GM12878 (cell line): ENCODE data around the gene OGFOD2. TPM values are rescaled to one million over a fixed set of nuclear protein-coding genes. Genes with fewer than 3 reads are reported as not detected.
"Not testable (repeated sequence)": the region's sequence is repeated elsewhere in the genome, so short reads cannot be mapped to it uniquely, and the experiment has no call there.

ENCODE experiments used
- ATAC-seq: fragments of 200-7000 bp; cut with Tn5 transposase; 3 replicates; pipeline ENCODE4 v1.9.1; 2020; ENCODE audit warnings: mild to moderate bottlenecking, moderate library complexity
- BruUV-seq: library from RNA; stranded (reverse); fragments of 400-500 nt; replicated peaks from 2 replicates; lab custom pipeline; 2021; lab: Mats Ljungman, UMichigan
- CTCF ChIA-PET: fragments of 300-600 bp; sonication (Branson Sonifier 250); formaldehyde crosslinking; extraction: SDS; loops from one replicate; lab custom pipeline; 2021; ENCODE audit warnings: inconsistent platforms; lab: Yijun Ruan, JAX
- POLR2A ChIA-PET: fragments of 350-600 bp; formaldehyde crosslinking; extraction: SDS; loops from one replicate; lab custom pipeline; 2021; ENCODE audit warnings: inconsistent platforms; lab: Charles Lee
- RAD21 ChIA-PET: fragments of 300-600 bp; sonication (Branson Sonifier 250); formaldehyde crosslinking; loops from one replicate; lab custom pipeline; 2023; ENCODE audit warnings: antibody characterized with exemption; ENCODE audit not compliant: unreplicated experiment; lab: Charles Lee
- SMC1A ChIA-PET: fragments of 300-600 bp; sonication (Branson Sonifier 250); formaldehyde crosslinking; loops from one replicate; lab custom pipeline; 2023; ENCODE audit not compliant: unreplicated experiment, uncharacterized antibody; lab: Charles Lee
- DNase-seq: peaks from one replicate; pipeline ENCODE4 v3.0.0-alpha.2; 2011; ENCODE audit warnings: low read depth, low spot score
- FAIRE-seq: peaks from 3 replicates; lab custom pipeline; 2011; peaks lifted over from hg19 to GRCh38; lab: Jason Lieb, UNC
- H2AFZ ChIP-seq: 2 replicates; pipeline ENCODE4 v1.6.0; 2011; ENCODE audit warnings: low read depth, low read length, control low read depth; ENCODE audit not compliant: control insufficient read depth
- H3K27ac ChIP-seq: 2 replicates; pipeline ENCODE4 v1.5.1; 2011; ENCODE audit warnings: control low read depth; ENCODE audit not compliant: control insufficient read depth, insufficient read depth
- H3K27me3 ChIP-seq, 2 experiments: replicated peaks in 1 of 2; 2 replicates each; pipeline versions ENCODE4 v1.6.0 to v1.6.1; 2011; ENCODE audit warnings: low read length in 1 of 2; ENCODE audit not compliant: control insufficient read depth in 2 of 2, insufficient read depth in 2 of 2
- H3K36me3 ChIP-seq, 2 experiments: 2 replicates each; pipeline ENCODE4 v1.5.1; 2011; ENCODE audit warnings: low read length in 1 of 2; ENCODE audit not compliant: control insufficient read depth in 2 of 2, insufficient read depth in 2 of 2
- H3K4me1 ChIP-seq: 2 replicates; pipeline ENCODE4 v1.6.1; 2011; ENCODE audit warnings: mild to moderate bottlenecking, low read length, moderate library complexity, mixed read lengths; ENCODE audit not compliant: control insufficient read depth, insufficient read depth
- H3K4me2 ChIP-seq: 2 replicates; pipeline ENCODE4 v1.6.0; 2011; ENCODE audit warnings: control low read depth; ENCODE audit not compliant: control insufficient read depth, insufficient read depth
- H3K4me3 ChIP-seq: fragments of 200-600 bp; sonication (generic); 2 replicates; pipeline ENCODE4 v1.5.1; 2016
- H3K79me2 ChIP-seq: 2 replicates; pipeline ENCODE4 v1.6.0; 2011; ENCODE audit warnings: low read length; ENCODE audit not compliant: control insufficient read depth, insufficient read depth
- H3K9ac ChIP-seq: 2 replicates; pipeline ENCODE4 v1.8.0; 2011; ENCODE audit warnings: low read length, control low read depth, mixed read lengths; ENCODE audit not compliant: control insufficient read depth, insufficient read depth
- H3K9me3 ChIP-seq: replicated peaks from 3 replicates; pipeline ENCODE4 v1.5.1; 2011; ENCODE audit warnings: mild to moderate bottlenecking, low read length; ENCODE audit not compliant: control insufficient read depth, insufficient read depth
- H4K20me1 ChIP-seq: 2 replicates; pipeline ENCODE4 v1.6.0; 2011; ENCODE audit not compliant: control insufficient read depth, insufficient read depth
- BHLHE40 ChIP-seq, 2 experiments: fragments of 450-650 bp in 1 of 2; IDR thresholded peaks; 2 replicates each; pipeline ENCODE4 v1.6.1; 2011 to 2017; ENCODE audit warnings: low read depth in 2 of 2, borderline replicate concordance in 1 of 2, improper control_type of control experiment in 1 of 2, low read length in 1 of 2, mild to moderate bottlenecking in 1 of 2
- JUND ChIP-seq: IDR thresholded peaks from 2 replicates; pipeline ENCODE4 v1.6.1; 2012; ENCODE audit warnings: low read depth, mild to moderate bottlenecking, low read length, improper control_type of control experiment, moderate library complexity
- NR2F1 ChIP-seq: fragments of 450-650 bp; conservative IDR thresholded peaks from 2 replicates; pipeline ENCODE4 v1.6.1; 2017; ENCODE audit warnings: mild to moderate bottlenecking
- WGBS: methylation state at CpG from one replicate; pipeline ENCODE4 v1.1.6; 2016; ENCODE audit warnings: low lambda C conversion rate; ENCODE audit not compliant: insufficient replicate concordance, insufficient coverage; ENCODE audit errors: missing lambda C conversion rate; 5-methylcytosine and 5-hydroxymethylcytosine counted together
- in situ Hi-C: fragments of 300-500 bp; cut with MboI; formaldehyde crosslinking; loops from 9 replicates; pipeline ENCODE4 v1.14.3; 2018; ENCODE audit warnings: mixed read lengths
- intact Hi-C: fragments of 100-400 bp; cut with micrococcal nuclease; formaldehyde crosslinking; loops from one replicate; pipeline ENCODE4 v1.14.2; 2022; ENCODE audit not compliant: unreplicated experiment
- polyA plus RNA-seq, 11 experiments: library from polyadenylated mRNA; depleted of rRNA in 4 of 11; unstranded in 6 of 11; stranded (reverse) in 5 of 11; fragments of >200 nt; fragmentation: Nextera tagmentation in 4 of 11; fragmentation: Illumina TruSeq in 1 of 11; extraction: Ambion mirVana in 4 of 11; extraction: Trizol in 1 of 11; gene quantifications; 1 replicate in 1 of 11; 2 replicates in 10 of 11; pipeline versions ENCODE4 v1.2.1 to v1.2.3, GENCODE V29; 2011 to 2016; ENCODE audit warnings: inconsistent platforms in 2 of 11, missing spikeins in 2 of 11, low read depth in 1 of 11
- total RNA-seq, 4 experiments: library from RNA; depleted of rRNA in 3 of 4; stranded (reverse); fragments of >200 nt in 3 of 4; fragmentation: Illumina TruSeq in 1 of 4; extraction: Trizol in 1 of 4; gene quantifications; 2 replicates each; pipeline versions ENCODE4 v1.2.1 to v1.2.3, GENCODE V29; 2013 to 2021

The OGFOD2 gene
- total and polyA plus RNA-seq, 10 of the 15 experiments (the other 5 are each of a cell fraction or from before 2014, with no cell fraction given), result 0.93 to 29.2 (median 16.3) TPM

DNA sequence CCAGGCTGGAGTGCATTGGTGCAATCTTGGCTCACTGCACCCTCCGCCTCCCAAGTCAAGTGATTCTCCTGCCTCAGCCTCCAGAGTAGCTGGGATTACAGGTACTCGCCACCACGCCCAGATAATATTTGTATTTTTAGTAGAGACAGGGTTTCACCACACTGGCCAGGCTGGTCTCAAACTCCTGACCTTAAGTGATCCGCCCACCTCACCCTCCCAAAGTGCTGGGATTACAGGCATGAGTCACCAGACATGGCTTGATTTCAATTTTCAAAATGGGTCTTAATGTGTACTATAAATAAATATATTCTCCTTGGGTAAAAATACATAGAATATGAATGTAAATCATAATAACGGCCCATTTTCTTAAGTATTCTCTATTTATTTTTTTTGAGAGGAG is 33.7 kb upstream of the OGFOD2 start:
- H3K4me3 ChIP-seq, in situ Hi-C loops, H3K4me2 ChIP-seq, POLR2A ChIA-PET, H3K27me3 ChIP-seq, H3K36me3 ChIP-seq, intact Hi-C loops, BruUV-seq, H3K79me2 ChIP-seq, FAIRE-seq, ATAC-seq, H2AFZ ChIP-seq, H3K9ac ChIP-seq, RAD21 ChIA-PET, H3K9me3 ChIP-seq, DNase-seq, H3K27ac ChIP-seq, H4K20me1 ChIP-seq, CTCF ChIA-PET: not testable (repeated sequence)
- WGBS, result 71% methylated on average over 5 of the region's 5 CpGs
- peaks cover 23% of the 10 kb centered on the region for H3K4me1 ChIP-seq
- SMC1A ChIA-PET, result interaction anchor here (0.6 kb wide), 2 partner anchors 14 to 20 kb away, joined by 3 read pairs; no protein-coding TSS in a partner anchor

DNA sequence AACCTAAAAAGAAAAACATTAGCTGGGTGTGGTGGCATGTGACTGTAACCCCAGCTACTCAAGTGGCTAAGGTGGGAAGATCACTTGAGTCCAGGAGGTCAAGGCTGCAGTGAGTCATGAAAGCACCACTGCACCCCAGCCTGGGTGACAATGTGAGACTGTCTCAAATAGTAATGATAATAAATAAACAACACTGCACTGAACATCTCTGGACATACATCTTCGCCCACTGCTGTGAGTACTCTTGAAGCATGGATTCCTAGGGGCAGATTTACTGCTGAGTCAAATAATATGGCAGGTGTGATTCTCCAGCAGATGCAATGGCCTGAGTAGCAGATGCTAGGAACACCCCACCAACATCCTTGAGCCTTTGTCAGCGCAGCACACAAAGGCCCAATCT is 32.4 kb upstream of the OGFOD2 start:
- H3K9ac ChIP-seq, result no peak overlapping the region
- DNase-seq (no peak), ATAC-seq (no peak; the same call in 2 of the 3 replicates), FAIRE-seq (no peak)
- BruUV-seq, result no TSS peak
- POLR2A ChIA-PET, result interaction anchor here (0.6 to 1.2 kb wide), 3 partner anchors 51 to 68 kb away, joined by 3 to 5 read pairs (median 3); no protein-coding TSS in a partner anchor
- H2AFZ ChIP-seq, result no peak overlapping the region
- TF ChIP-seq JUND (no peak), NR2F1 (0 out of 2 replicates have a peak, but pooled peaks have one; percentile 25), BHLHE40 (IDR thresholded peaks at IDR 0.05; ENCODE audit: borderline replicate concordance in 1 of 2, low read depth in 2 of 2, low read length in 1 of 2) (peak in 1 of 2 experiments; percentile 47; a peak in 1 of 4 replicates)
- in situ Hi-C loops, result no loop called here
- intact Hi-C loops, result no loop called here
- H3K27me3 ChIP-seq, result no peaks in the 10 kb centered on the region
- RAD21 ChIA-PET, result interaction anchor here (0.8 kb wide), 1 partner anchor 41 kb away, joined by 3 read pairs; no protein-coding TSS in a partner anchor
- CTCF ChIA-PET, result interaction anchor here (0.6 to 1.7 kb wide), 2 partner anchors 14 to 49 kb away, joined by 3 to 4 read pairs; no protein-coding TSS in a partner anchor
- no peaks in the 10 kb centered on the region for H3K79me2 ChIP-seq
- peaks cover 29% of the 10 kb centered on the region for H3K4me1 ChIP-seq
- H4K20me1 ChIP-seq, result no peaks in the 10 kb centered on the region
- SMC1A ChIA-PET, result interaction anchor here (1.5 kb wide), 1 partner anchor 44 kb away, joined by 4 read pairs; no protein-coding TSS in a partner anchor
- no peak overlapping the region for H3K4me2 ChIP-seq
- no peaks in the 10 kb centered on the region for H3K36me3 ChIP-seq
- 71% methylated on average over 2 of the region's 2 CpGs for WGBS
- no peak overlapping the region for H3K27ac ChIP-seq
- no peak overlapping the region for H3K4me3 ChIP-seq
- no peaks in the 10 kb centered on the region for H3K9me3 ChIP-seq
